Thyroid gland (tissue), 4 donors: ENCODE data around the gene ERGIC2. TPM values are rescaled to one million over a fixed set of nuclear protein-coding genes. Genes with fewer than 3 reads are reported as not detected.
"Not testable (repeated sequence)": the region's sequence is repeated elsewhere in the genome, so short reads cannot be mapped to it uniquely, and the experiment has no call there.

ENCODE experiments used
- DNase-seq, 2 donors: peaks; one replicate each; pipeline ENCODE4 v3.0.0-alpha.2; 2019
- H3K27ac ChIP-seq, 3 donors: fragments of 200-600 bp; sonication (generic); 1 replicate in 2 of 3; 2 replicates in 1 of 3; pipeline ENCODE4 v1.5.1; 2016 to 2019; ENCODE audit warnings: mild to moderate bottlenecking in 1 of 3, moderate library complexity in 1 of 3
- H3K27me3 ChIP-seq: fragments of 200-600 bp; sonication (generic); one replicate; pipeline ENCODE4 v1.5.1; 2019
- H3K36me3 ChIP-seq, 2 donors: fragments of 200-600 bp; sonication (generic); one replicate each; pipeline ENCODE4 v1.5.1; 2016 to 2019
- H3K4me1 ChIP-seq, 2 donors: fragments of 200-600 bp; sonication (generic); one replicate each; pipeline ENCODE4 v1.5.1; 2017 to 2019
- H3K4me3 ChIP-seq, 3 donors: fragments of 200-600 bp; sonication (generic); replicated peaks in 1 of 3; 1 replicate in 2 of 3; 2 replicates in 1 of 3; pipeline ENCODE4 v1.5.1; 2016; ENCODE audit warnings: mild to moderate bottlenecking in 1 of 3
- H3K9me3 ChIP-seq: fragments of 200-600 bp; sonication (generic); one replicate; pipeline ENCODE4 v1.5.1; 2017
- CTCF ChIP-seq, 6 experiments: fragments of 200-600 bp in 3 of 6; fragments of 450-650 bp in 3 of 6; sonication (generic) in 3 of 6; IDR thresholded peaks; one replicate each; pipeline ENCODE4 v1.5.1; 2016 to 2019; ENCODE audit warnings: antibody characterized with exemption in 6 of 6, mild to moderate bottlenecking in 2 of 6, inconsistent platforms in 1 of 6, moderate library complexity in 1 of 6
- POLR2A ChIP-seq, 2 donors: fragments of 450-650 bp; IDR thresholded peaks; one replicate each; pipeline ENCODE4 v1.6.1; 2017; ENCODE audit warnings: antibody characterized with exemption in 2 of 2, mild to moderate bottlenecking in 2 of 2, moderate library complexity in 1 of 2
- WGBS, 2 donors: methylation state at CpG; one replicate each; pipeline ENCODE4 v1.1.5; 2017; 5-methylcytosine and 5-hydroxymethylcytosine counted together
- intact Hi-C: fragments of 100-400 bp; cut with DNase I; formaldehyde crosslinking; loops from one replicate; pipeline ENCODE4 v1.15.1; 2023
- total RNA-seq, 4 donors: library from RNA; depleted of rRNA; stranded (reverse); fragments of >200 nt; gene quantifications; one replicate each; pipeline ENCODE4 v1.2.3, GENCODE V29; 2016

The ERGIC2 gene
- total RNA-seq, 4 donors from 2014 or later = 37.1 to 82.1 (median 62.4) TPM

GRCh38 chr12:29291226-29291625 is 89.7 kb downstream of the ERGIC2 start:
- WGBS, 2 donors = 82 to 93% methylated on average over 3 of the region's 3 CpGs
- no peak for TF ChIP-seq POLR2A (IDR thresholded peaks at IDR 0.05)
- TF ChIP-seq CTCF (IDR thresholded peaks at IDR 0.05) = no peak
- Histone ChIP-seq H3K9me3 (no peaks in the 10 kb centered on the region), H3K27me3 (no peaks in the 10 kb centered on the region), H3K4me3 (no peak overlapping the region), H3K4me1 (no peaks in the 10 kb centered on the region), H3K27ac (no peak overlapping the region), H3K36me3 (no peaks in the 10 kb centered on the region)
- DNase-seq = no peak
- intact Hi-C loops = no loop called here

GRCh38 chr12:29290475-29290874 is 90.5 kb downstream of the ERGIC2 start:
- intact Hi-C loops, DNase-seq, H3K4me1 ChIP-seq, H3K36me3 ChIP-seq, H3K27me3 ChIP-seq, H3K9me3 ChIP-seq, H3K27ac ChIP-seq, H3K4me3 ChIP-seq: not testable (repeated sequence)

- TF ChIP-seq POLR2A (IDR thresholded peaks at IDR 0.05) (no peak), CTCF (IDR thresholded peaks at IDR 0.05) (no peak)
These were observed 92.9 kb downstream of the ERGIC2 start for GRCh38 chr12:29288031-29288430.

GRCh38 chr12:29287622-29288021 is 93.3 kb downstream of the ERGIC2 start:
- no peaks in the 10 kb centered on the region for H3K27me3 ChIP-seq
- DNase-seq = no peak
- H3K36me3 ChIP-seq = no peaks in the 10 kb centered on the region
- TF ChIP-seq POLR2A (IDR thresholded peaks at IDR 0.05) = no peak
- no peak for TF ChIP-seq CTCF (IDR thresholded peaks at IDR 0.05)
- H3K9me3 ChIP-seq = no peaks in the 10 kb centered on the region
- H3K27ac ChIP-seq = no peak overlapping the region
- 68 to 69% methylated on average over 1 of the region's 1 CpG for WGBS, 2 donors
- H3K4me3 ChIP-seq = no peak overlapping the region
- no peaks in the 10 kb centered on the region for H3K4me1 ChIP-seq
- intact Hi-C loops = no loop called here

More at GRCh38 chr12:29288031-29288430, 92.9 kb downstream of the ERGIC2 start:
- no peak for DNase-seq
- no peaks in the 10 kb centered on the region for H3K27me3 ChIP-seq
- H3K36me3 ChIP-seq = no peaks in the 10 kb centered on the region
- no peaks in the 10 kb centered on the region for H3K4me1 ChIP-seq
- no peak overlapping the region for H3K4me3 ChIP-seq
- intact Hi-C loops = no loop called here
- H3K27ac ChIP-seq = no peak overlapping the region
- no peaks in the 10 kb centered on the region for H3K9me3 ChIP-seq

Other genes starting within 250 kb of the ERGIC2 start
- gene FAR2, start 231.9 kb downstream of the ERGIC2 start, total RNA-seq = 1 to 10 TPM; 3.2 to 9.1 (median 4.3) TPM
- 1 to 10 TPM in 1 of 4 donors, under 1 TPM in 3; 0.22 to 3.0 (median 0.28) TPM for gene OVCH1, start 116.5 kb upstream of the ERGIC2 start, total RNA-seq